K562 (cell line): Measurements from ENCODE around the gene PTPRM.

ENCODE experiments used
- CBX2 ChIP-seq: fragments of 200-600 bp; sonication (generic); IDR thresholded peaks from one replicate; pipeline ENCODE4 v1.6.1; 2012; ENCODE audit warnings: mild to moderate bottlenecking, low read length, inconsistent platforms; ENCODE audit not compliant: insufficient read depth, poor library complexity, severe bottlenecking
- GABPA ChIP-seq: fragments of 200-800 bp; sonication (Bioruptor generic); conservative IDR thresholded peaks from 2 replicates; pipeline ENCODE4 v1.6.1; 2016; ENCODE audit warnings: low read depth, missing genetic modification characterization, missing compliant biosample characterization
- NCOA1 ChIP-seq: fragments of 450-650 bp; IDR thresholded peaks from 2 replicates; pipeline ENCODE4 v1.6.1; 2016; ENCODE audit warnings: low read depth
- POLR2AphosphoS5 ChIP-seq: IDR thresholded peaks from 2 replicates; pipeline ENCODE4 v1.6.1; 2011; ENCODE audit warnings: mild to moderate bottlenecking, low read depth, low read length, moderate library complexity; ENCODE audit not compliant: control insufficient read depth, insufficient read depth
- RERE ChIP-seq: sonication (generic); formaldehyde crosslinking; IDR thresholded peaks from 2 replicates; pipeline ENCODE4 v1.8.0; 2023; ENCODE audit warnings: missing genetic modification reagents, mild to moderate bottlenecking, borderline replicate concordance
- YY1 ChIP-seq, 3 experiments: IDR thresholded peaks; 2 replicates each; pipeline ENCODE4 v1.6.1; 2011; ENCODE audit warnings: low read length in 2 of 3, mild to moderate bottlenecking in 2 of 3, moderate library complexity in 2 of 3, borderline replicate concordance in 1 of 3, control low read depth in 1 of 3, low read depth in 1 of 3; ENCODE audit not compliant: insufficient read depth in 3 of 3, insufficient replicate concordance in 2 of 3, control insufficient read depth in 1 of 3, insufficient read length in 1 of 3; ENCODE audit errors: extremely low read depth in 1 of 3
- TF ChIP-seq, protein P1 (sequence below): sonication (generic); formaldehyde crosslinking; IDR thresholded peaks from 2 replicates; pipeline ENCODE4 v1.4.0; 2020; ENCODE audit warnings: mild to moderate bottlenecking, missing genetic modification reagents

DNA sequence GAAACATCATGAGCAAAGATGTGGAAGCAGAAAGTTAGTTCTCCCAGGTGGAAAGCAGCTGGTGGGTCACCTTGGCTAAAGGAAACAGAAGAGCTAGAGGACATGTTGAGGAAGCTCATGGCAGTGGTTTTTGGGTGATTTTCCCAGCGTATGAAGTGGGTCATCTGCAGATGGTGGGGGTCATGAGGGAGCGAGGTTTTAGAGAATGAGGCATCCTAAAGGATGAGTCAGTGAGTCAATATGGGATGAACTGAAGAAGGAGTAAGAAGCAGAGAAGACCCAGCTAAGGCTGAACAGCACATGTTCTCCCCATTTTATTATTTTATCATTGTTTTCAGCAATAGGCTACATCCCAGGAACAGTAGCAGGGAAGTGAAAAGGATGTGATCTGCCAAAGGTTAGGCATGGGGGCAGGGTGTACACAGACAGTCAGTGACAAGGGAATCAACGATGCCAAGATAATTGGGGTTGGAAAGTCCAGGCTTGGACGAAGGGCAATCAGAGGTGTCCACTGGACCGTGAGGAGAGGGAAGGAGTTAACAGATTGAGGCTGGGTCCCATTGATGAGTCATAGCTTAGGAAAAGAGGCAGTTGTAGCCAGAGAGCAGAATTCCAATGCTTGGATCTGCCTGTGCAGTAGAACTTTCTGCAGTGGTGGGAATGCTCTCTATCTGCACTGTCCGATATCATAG, 752.8 kb downstream of the PTPRM start:
- TF ChIP-seq GABPA (tag) (no peak), YY1 (IDR thresholded peaks at IDR 0.05; ENCODE audit: borderline replicate concordance in 1 of 3, control insufficient read depth in 1 of 3, extremely low read depth in 1 of 3, insufficient read depth in 3 of 3, insufficient read length in 1 of 3, insufficient replicate concordance in 2 of 3, low read depth in 1 of 3, low read length in 2 of 3) (no peak), CBX2 (no peak), NCOA1 (no peak), RERE (CRISPR knock-in tag) (no peak), POLR2AphosphoS5 (no peak)
- TF ChIP-seq, protein P1, sequence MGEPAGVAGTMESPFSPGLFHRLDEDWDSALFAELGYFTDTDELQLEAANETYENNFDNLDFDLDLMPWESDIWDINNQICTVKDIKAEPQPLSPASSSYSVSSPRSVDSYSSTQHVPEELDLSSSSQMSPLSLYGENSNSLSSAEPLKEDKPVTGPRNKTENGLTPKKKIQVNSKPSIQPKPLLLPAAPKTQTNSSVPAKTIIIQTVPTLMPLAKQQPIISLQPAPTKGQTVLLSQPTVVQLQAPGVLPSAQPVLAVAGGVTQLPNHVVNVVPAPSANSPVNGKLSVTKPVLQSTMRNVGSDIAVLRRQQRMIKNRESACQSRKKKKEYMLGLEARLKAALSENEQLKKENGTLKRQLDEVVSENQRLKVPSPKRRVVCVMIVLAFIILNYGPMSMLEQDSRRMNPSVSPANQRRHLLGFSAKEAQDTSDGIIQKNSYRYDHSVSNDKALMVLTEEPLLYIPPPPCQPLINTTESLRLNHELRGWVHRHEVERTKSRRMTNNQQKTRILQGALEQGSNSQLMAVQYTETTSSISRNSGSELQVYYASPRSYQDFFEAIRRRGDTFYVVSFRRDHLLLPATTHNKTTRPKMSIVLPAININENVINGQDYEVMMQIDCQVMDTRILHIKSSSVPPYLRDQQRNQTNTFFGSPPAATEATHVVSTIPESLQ (CRISPR knock-in tag), result no peak
